ENCODE measurements around the gene CHMP4A. TPM values are rescaled to one million over a fixed set of nuclear protein-coding genes. Genes with fewer than 3 reads are reported as not detected.
A peak's percentile ranks its signal among the peaks of the same experiment; 100 is the strongest.

Gene CHMP4A
- total and polyA plus RNA-seq, 2 of the 13 experiments (the other 11 are each of a cell fraction or from before 2014, with no cell fraction given): 83.6 to 113 TPM

DNA sequence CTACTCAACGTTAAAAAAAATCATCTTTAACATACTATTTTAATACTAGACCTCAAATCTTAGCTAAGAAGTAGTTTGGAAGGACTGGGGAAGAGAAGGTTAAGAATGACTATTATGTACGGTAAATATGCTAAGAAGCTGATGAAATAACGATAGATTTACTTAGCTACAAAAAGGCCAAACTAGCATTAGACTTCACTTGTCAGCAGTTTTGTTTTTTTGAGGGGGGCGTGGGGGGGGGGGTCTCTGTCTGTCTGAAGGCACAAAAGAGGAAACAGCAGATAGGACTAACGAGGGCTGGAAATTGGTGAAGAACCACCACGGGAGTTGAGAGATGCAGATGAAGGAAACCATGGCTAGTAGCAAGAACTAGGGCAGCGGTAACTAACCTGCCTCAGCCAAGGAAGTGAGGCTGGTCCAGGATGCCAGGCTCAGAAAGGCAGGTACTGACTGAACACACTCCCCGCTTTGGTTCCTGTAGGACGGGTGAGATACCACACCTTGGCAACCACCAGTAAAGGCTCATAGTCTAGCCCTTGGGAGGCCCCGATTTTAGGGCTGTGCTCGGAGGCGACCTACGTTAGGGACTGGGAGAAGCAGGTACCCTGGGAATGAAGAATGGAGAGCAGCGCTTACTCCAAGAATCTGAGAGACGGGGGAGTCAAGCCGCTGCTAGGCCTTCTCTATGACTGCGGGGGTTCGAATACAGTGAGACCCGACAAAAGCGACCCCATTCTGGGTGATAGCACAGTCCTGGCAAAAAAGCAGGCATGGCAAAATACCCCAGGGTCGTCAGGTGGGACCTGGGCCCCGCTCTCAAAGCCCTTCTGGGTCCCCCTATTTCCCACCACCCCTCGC, 18.2 kb upstream of the CHMP4A start (continued):
- TF ChIP-seq, protein P1, sequence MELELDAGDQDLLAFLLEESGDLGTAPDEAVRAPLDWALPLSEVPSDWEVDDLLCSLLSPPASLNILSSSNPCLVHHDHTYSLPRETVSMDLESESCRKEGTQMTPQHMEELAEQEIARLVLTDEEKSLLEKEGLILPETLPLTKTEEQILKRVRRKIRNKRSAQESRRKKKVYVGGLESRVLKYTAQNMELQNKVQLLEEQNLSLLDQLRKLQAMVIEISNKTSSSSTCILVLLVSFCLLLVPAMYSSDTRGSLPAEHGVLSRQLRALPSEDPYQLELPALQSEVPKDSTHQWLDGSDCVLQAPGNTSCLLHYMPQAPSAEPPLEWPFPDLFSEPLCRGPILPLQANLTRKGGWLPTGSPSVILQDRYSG (CRISPR knock-in tag; IDR thresholded peaks at IDR 0.05): 0 out of 2 replicates have a peak, but pooled peaks have one; percentile 8
- no peak for TF ChIP-seq ZNF841 (CRISPR knock-in tag; IDR thresholded peaks at IDR 0.05; ENCODE audit: borderline replicate concordance)
- no peak; the same call in 1 of the 2 replicates for TF ChIP-seq ZBTB33 (CRISPR knock-in tag; IDR thresholded peaks at IDR 0.05)
- no peak for TF ChIP-seq HNF4G (IDR thresholded peaks at IDR 0.05; ENCODE audit: borderline replicate concordance, low read depth, low read length)
- peak; percentile 68; the same call in 1 of the 2 replicates for TF ChIP-seq HNF4G (CRISPR knock-in tag; IDR thresholded peaks at IDR 0.05; ENCODE audit: borderline replicate concordance, low read depth)
- 0 out of 2 replicates have a peak, but pooled peaks have one; percentile 14 for TF ChIP-seq GLMP (CRISPR knock-in tag; IDR thresholded peaks at IDR 0.05; ENCODE audit: borderline replicate concordance)
- TF ChIP-seq, protein P2, sequence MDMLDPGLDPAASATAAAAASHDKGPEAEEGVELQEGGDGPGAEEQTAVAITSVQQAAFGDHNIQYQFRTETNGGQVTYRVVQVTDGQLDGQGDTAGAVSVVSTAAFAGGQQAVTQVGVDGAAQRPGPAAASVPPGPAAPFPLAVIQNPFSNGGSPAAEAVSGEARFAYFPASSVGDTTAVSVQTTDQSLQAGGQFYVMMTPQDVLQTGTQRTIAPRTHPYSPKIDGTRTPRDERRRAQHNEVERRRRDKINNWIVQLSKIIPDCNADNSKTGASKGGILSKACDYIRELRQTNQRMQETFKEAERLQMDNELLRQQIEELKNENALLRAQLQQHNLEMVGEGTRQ (IDR thresholded peaks at IDR 0.05; ENCODE audit: low read depth, low read length): no peak
- TF ChIP-seq, protein P2 (CRISPR knock-in tag; IDR thresholded peaks at IDR 0.05; ENCODE audit: borderline replicate concordance): no peak
- no peak for TF ChIP-seq SRSF9 (IDR thresholded peaks at IDR 0.05; ENCODE audit: borderline replicate concordance, insufficient read depth, low read depth, low read length, poor library complexity, severe bottlenecking)
- TF ChIP-seq ZNF605 (CRISPR knock-in tag; IDR thresholded peaks at IDR 0.05): no peak
- TF ChIP-seq, protein P3, sequence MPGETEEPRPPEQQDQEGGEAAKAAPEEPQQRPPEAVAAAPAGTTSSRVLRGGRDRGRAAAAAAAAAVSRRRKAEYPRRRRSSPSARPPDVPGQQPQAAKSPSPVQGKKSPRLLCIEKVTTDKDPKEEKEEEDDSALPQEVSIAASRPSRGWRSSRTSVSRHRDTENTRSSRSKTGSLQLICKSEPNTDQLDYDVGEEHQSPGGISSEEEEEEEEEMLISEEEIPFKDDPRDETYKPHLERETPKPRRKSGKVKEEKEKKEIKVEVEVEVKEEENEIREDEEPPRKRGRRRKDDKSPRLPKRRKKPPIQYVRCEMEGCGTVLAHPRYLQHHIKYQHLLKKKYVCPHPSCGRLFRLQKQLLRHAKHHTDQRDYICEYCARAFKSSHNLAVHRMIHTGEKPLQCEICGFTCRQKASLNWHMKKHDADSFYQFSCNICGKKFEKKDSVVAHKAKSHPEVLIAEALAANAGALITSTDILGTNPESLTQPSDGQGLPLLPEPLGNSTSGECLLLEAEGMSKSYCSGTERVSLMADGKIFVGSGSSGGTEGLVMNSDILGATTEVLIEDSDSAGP (CRISPR knock-in tag; IDR thresholded peaks at IDR 0.05; ENCODE audit: borderline replicate concordance): no peak
- no peak; the same call in 1 of the 2 replicates for TF ChIP-seq ZNF547 (CRISPR knock-in tag; IDR thresholded peaks at IDR 0.05)
- TF ChIP-seq RFXAP (CRISPR knock-in tag; IDR thresholded peaks at IDR 0.05; ENCODE audit: borderline replicate concordance): peak; percentile 28; the same call in 1 of the 2 replicates
- peak; percentile 75; the same call in 1 of the 2 replicates for TF ChIP-seq KMT2A (CRISPR knock-in tag; IDR thresholded peaks at IDR 0.05)
- no peak for TF ChIP-seq MAF1 (CRISPR knock-in tag; IDR thresholded peaks at IDR 0.05; ENCODE audit: borderline replicate concordance)
- TF ChIP-seq ZNF263 (CRISPR knock-in tag; IDR thresholded peaks at IDR 0.05): peak; percentile 47; the same call in 1 of the 2 replicates
- no peak for TF ChIP-seq MXD4 (CRISPR knock-in tag; IDR thresholded peaks at IDR 0.05)
- TF ChIP-seq SKI (IDR thresholded peaks at IDR 0.05; ENCODE audit: partially characterized antibody): no peak

Data from HepG2 (cell line).